ENCODE data around the gene GPR158.
"Not testable (repeated sequence)": the region's sequence is repeated elsewhere in the genome, so short reads cannot be mapped to it uniquely, and the experiment has no call there.

The GPR158 gene

GRCh38 chr10:25317596-25318211 is 142.9 kb downstream of the GPR158 start:
- not testable (repeated sequence) for DNase-seq

DNA sequence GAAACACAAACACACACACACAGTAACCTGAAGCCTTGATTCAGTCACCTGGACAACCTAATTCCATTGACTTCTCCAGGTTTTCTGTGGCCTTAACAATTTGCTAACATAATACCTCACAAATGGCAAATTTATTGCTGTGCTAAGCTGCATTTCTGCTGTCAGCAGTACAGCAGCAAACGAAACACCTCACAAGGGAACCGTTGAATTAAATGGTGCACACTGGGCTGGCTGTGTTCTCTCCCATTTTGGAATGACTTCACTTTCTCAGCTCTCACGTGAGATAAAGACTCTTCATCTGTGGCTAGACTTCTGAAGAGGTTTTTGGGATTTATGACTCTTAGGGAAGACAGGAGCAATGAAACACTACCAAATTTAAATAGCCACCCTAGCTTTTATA is 152.5 kb downstream of the GPR158 start:
- DNase-seq: no peak

- DNase-seq: no peak
These were observed 153.6 kb downstream of the GPR158 start for GRCh38 chr10:25328361-25328760.

DNA sequence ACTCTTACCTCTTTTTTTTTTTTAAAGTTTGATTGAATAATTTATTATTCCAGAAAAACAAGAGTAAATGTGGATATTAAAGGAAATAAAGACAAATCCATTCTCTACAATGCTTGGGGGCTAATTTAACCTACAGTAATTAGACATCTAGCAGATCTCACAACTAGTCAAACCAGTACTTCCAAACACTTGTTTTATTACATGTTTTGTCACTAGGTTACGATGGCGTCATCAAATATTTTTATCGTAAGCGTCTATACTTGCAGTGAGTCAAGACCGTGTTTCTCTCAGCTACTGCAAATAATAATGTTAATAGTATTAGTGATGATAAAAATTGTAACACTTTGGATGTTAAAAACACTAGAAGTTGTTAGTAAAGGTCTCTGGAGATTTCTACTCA is 154.8 kb downstream of the GPR158 start:
- not testable (repeated sequence) for DNase-seq

- no peak for DNase-seq
These were observed 159.6 kb downstream of the GPR158 start for GRCh38 chr10:25334445-25334844.

DNA sequence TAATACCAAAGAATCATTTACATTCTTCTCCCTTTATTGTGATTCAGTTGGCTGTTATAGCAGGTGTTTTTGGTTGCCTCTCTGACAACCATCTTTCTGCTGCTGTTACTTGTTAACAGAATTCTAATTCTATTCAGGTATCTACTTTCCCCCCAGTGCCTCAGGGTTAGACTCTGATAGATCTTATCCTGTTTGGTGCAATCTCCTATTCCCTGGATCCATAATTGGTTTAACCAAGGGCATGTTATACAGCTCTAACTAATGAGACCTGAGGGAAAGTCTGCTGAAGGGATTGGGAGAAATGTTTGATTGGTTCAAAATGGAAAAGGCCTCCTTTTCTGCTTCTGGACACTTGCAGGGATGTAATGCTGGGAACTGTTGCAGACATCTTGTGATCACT is 161.5 kb downstream of the GPR158 start:
- DNase-seq: no peak

DNA sequence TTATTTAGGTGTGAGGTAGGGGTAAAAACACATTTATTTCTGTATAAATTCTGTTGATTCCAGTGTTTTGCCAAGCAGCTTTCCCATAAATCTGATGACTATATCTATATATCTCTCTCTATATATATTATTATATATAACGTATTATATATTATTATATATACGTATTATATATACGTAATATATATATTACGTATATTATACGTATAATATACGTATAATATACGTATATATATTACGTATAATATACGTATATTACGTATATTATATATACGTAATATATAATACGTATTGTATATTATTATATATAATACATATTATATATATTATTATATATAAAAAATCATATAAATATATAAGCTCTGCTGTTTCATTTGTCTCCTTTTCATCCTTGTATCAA is 163.5 kb downstream of the GPR158 start:
- no peak for DNase-seq

- DNase-seq: no peak
These were observed 165.2 kb downstream of the GPR158 start for GRCh38 chr10:25339966-25340365.

- DNase-seq: no peak
These were observed 174.7 kb downstream of the GPR158 start for GRCh38 chr10:25349520-25349919.

DNA sequence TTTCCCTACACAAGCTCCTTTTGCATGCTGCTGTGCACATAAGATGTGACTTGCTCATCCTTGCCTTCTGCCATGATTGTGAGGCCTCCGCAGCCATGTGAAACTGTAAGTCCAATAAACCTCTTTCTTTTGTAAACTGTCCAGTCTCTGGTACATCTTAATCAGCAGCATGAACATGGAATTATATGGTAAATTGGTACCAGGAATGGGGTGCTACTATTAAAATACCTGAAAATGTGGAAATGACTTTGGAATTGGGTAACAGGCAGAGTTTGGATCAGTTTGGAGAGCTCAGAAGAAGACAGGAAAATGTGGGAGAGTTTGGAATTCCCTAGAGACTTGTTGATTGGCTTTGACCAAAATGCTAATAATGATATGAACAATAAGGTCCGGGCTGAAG is 181.8 kb downstream of the GPR158 start:
- no peak for DNase-seq

GRCh38 chr10:25357269-25357668 is 182.5 kb downstream of the GPR158 start:
- DNase-seq: no peak

DNA sequence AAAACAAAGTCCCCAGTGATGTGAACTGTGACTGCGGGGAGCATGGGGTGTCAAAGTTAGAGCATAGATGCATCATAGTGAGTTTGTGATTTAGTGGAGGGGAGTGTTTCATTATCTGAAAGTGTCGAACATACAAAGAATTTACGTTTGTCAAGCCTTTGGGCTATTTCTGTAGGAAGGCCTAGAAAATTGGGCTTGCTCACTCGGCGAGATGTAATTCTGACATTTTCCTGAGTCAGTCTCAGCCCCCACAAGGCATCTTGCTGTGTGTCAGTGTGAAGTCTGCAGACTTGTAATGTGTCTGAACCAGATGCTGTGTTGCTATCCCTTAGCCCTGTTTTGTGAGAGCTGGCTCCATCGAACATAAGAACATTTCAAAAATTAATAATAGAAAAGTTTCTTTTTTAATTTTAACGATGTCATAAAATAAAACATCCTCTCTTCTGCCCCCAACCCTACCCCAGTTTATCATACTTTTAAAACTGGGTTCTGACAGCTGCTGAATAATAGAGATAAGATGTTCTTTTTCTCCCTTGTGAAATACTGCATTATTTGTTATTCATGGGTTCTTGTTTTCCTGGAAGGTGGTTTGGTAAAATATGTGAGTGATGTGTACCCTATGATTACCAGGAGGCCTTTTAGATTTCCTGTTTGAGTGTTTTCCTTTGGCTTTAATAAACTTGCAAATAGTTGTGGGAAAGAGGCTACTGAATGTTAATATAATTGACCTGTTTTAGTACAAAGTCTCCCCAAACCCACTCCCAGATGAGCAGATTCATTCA is 207.4 kb downstream of the GPR158 start:
- DNase-seq: no peak

DNA sequence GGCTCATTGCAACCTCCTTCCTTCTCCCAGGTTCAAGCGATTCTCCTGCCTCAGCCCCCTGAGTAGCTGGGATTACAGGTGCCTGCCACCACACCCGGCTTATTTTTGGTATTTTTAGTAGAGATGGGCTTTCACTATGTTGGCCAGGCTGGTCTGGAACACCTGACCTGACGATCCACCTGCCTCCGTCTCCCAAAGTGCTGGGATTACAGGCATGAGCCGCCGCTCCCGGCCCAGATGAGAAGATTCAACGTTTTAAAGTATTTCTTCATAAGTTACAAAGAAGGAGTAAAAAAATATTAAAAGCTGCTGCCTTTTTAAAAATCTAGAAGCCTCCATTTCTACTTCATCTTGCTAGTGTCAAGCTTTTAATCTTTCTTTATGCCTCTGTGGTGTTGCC is 208.1 kb downstream of the GPR158 start:
- DNase-seq: not testable (repeated sequence)

- no peak for DNase-seq
These were observed 208.9 kb downstream of the GPR158 start for GRCh38 chr10:25383686-25384085.

GRCh38 chr10:25384618-25385017 is 209.8 kb downstream of the GPR158 start:
- DNase-seq: no peak

DNA sequence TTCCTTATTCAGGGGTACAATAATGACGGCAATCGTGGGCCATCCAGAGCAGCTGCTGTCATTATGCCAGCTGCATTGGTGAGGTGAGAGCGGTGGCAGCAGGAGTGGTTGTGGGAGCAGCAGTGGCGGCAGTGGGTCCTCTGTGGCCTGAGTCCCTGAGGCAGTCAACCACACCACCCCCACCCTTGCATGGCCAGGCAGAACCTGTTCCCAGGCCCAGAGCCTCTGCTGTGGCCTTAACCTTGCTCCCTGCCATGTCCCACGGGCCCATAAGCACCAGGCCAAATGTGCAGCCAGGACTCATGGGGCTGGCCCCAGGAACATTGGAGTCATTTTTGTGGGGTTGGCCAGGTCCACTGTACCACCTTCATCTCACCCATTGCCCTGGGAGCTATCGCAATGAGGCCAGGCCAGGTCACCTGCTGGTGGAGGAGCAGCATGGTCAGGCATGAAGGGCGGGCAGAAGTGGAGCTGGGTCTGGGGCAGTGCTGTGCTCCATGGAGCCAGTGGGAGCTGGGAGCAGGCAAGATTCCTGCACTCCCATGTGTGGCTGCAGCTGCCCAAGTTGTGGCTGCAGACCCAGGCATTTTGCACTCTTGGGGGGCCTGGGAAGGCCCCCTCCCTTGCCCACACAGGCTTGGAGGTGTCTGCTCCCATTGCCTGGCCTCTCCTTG is 213.5 kb downstream of the GPR158 start:
- DNase-seq: no peak

DNA sequence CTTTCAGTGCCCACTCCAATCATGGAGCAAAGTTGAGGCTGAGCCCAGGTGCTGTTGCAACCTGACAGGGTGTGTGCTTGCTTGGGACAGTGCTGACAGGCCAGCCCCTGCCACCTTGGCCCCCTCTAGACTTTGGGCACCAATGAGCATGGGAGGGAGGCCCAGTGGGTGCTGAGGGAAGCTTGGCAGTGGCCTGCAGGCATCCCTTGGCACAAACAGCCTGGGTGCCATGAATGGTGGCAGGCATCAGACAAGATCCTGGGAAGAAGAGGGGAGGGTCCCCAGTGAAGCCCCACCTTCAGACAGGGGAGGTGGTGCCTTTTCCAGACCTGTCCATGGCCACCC is 214.0 kb downstream of the GPR158 start:
- no peak for DNase-seq

DNA sequence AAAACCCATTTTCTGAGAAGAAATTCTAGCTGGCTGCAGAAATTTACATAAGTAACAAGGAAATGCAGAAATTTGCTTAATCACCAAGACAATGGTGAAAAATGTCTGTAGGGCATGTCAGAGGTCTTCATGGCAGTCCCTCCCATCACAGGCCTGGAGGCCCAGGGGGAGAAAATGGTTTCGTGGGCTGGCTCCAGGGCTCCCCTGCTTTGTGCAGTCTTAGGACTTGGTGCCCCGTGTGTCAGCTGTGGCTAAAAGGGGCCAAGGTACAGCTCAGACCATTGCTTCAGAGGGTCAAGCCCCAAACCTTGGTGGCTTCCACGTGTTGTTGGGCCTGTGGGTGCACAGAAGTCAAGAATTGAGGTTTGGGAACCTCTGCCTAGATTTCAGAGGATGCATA is 215.9 kb downstream of the GPR158 start:
- DNase-seq: no peak

DNA sequence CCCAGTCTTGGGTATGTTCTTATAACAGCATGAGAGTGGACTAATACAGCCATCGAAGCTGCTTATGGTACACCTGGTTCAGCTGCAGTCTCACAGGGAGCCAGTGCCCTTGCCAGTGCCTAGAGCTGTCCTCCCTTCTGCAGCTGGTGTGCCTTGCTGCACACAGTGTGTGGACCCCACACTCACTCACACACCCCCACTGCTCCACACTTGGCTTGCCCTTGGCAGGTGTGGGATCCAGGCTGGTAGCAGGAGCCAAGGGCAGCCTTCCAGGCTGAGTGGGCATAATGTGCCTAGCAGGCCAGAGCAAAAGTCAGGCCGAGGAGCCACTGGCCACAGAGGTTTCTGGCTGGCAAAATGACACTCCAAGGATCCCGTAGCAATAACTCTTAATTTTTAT is 217.3 kb downstream of the GPR158 start:
- DNase-seq: no peak

- no peak for DNase-seq
These were observed 218.8 kb downstream of the GPR158 start for GRCh38 chr10:25393621-25394020.

DNA sequence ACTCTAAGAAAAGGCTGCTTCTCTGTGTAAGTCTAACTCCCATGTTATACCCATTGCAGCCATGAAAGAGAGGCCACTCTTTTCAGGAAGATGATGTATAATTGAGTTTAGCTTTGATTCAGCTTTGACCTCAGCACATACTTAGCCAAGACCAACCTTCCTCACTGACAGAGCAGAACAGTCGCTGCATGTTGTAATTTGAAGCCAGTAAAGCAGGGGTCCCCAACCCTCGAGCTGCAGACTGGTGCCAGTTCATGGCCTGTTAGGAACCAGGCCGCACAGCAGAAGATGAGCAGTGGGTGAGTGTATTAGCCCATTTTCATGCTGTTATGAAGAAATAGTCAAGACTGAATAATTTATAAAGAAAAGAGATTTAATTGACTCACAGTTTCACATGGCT is 223.9 kb downstream of the GPR158 start:
- DNase-seq: no peak

DNA sequence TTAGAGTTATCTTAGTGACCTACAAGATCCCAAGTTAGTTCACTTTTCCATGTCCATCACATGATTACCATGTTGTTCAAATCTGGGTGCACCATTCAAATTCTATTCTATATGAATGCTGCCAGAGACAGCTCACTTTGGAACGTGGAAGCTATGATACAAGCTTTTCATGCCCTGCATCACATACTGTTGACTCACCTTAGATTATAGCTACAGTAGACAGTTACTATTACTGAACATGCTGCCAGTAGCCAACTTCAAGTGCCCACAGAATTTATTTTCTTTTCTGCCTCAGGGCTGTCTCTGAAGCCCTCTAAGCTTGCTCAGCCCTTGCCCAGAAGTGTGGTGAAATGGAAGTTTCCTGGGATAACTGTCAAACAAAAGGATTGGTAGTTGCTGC is 231.1 kb downstream of the GPR158 start:
- DNase-seq: no peak

DNA sequence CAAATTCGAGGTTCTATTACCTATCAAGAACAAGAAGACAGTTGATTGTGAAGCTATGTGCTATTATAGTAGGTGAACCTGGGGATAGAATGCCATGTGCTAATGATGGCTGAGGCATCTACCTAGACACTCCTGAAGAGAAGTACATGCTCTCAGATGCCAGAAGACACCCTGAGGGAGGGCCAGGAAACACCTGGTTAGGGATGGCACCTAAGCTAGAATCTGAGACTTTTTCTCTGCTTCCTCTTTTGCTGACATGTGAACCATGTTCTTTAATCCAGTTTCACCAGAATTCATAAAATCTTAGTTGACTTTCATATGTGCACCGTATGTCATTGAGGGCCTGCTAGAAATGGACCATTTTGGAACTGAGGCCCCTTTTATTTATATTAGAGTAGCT is 242.8 kb downstream of the GPR158 start:
- DNase-seq: no peak

DNA sequence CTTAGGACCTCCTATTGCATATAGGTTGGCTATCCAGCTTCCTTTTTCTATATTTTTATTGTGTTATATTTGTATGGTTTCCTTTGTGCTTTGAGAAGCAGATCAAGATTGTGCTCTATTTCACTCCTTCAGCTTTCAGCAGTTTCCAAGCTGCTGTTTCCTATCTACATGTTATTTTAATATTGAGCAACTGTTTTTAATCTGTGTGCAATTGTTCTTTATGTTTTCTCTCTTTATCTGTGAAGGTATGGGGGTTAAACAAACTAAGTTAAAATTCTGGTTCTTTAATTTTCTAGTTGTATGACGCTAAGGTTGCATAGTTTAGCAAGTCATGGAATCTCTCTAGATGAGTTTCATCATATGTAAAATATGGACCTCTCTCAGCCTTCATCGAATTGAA is 251.0 kb downstream of the GPR158 start:
- DNase-seq: no peak

All from activated CD4-positive, alpha-beta T cell treated with anti-CD3 and anti-CD28 coated beads, Interleukin-2, Interleukin-6, amounts not matched to agents 100 ng/mL and 50 ng/mL, durations not matched to agents 16 hours and 8 hours (primary cell).